Stimulated activated CD8-positive, alpha-beta memory T cell treated with anti-CD3 and anti-CD28 coated beads, Interleukin-2, amount 100 ng/mL, for 1 hour (primary cell): ENCODE measurements around the gene ALDH1B1.

Experiments
- DNase-seq, 2 donors: peaks; one replicate each; pipeline ENCODE4 v3.0.0-alpha.2; 2020; ENCODE audit warnings: low read depth in 2 of 2

The ALDH1B1 gene

GRCh38 chr9:38440516-38440915 lies 48.0 kb downstream of the ALDH1B1 start:
- no peak for DNase-seq

DNA sequence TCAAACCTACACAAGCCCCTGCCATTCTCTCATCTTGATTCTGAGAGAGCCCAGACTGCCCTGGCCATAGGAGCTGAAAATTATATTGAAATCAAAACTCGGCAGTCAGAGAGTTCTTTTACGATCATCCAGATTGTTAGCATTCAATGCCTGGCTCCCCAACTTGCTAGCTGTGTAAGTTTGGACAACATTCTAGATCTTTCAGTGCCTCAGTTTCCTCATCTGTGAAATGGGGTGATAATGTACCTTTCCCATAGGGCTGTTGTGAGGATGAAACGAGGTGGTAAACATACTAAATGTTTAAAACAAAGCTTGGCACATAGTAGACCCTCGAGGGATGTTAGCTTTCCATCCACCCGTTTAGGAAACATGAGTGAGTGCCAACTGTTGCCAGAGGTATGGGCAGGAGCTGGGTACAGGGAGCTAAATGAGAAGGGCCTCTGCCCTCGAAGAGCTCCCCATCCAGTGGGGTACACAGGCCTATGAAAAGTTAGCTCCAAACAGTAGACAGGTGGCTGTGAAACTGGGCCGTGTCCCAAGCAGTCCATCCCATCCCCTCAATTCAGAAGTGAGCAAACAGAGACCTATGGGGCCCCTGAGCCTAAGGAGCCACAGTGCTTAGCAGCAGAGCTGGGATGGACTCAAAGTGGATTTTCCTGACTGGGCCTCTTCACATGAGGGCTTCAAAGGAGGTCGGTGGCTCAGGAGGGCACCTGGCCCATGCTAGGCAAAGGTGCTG lies 49.0 kb downstream of the ALDH1B1 start:
- DNase-seq = no peak

- DNase-seq = no peak
These were observed 50.1 kb downstream of the ALDH1B1 start for GRCh38 chr9:38442473-38443096.

DNA sequence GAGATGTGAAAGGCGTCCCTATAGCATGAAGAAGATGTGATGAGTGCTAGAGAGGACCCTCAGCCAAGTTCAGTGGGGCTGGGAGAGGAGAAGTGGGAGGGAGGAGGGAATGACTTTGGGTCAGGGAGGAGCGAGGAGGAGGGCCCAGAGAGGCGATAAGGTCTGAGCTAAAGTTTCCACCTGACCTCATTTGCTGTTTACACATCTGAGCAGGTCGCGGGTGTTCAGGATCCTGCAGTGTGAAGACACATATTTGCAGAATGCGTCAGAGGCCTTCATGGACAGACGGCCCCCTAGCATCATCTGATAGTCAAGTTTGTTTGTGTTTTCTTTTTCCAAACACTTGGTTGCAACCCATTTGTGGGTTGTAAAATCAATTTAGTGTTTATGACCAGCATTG lies 50.7 kb downstream of the ALDH1B1 start:
- no peak for DNase-seq

DNA sequence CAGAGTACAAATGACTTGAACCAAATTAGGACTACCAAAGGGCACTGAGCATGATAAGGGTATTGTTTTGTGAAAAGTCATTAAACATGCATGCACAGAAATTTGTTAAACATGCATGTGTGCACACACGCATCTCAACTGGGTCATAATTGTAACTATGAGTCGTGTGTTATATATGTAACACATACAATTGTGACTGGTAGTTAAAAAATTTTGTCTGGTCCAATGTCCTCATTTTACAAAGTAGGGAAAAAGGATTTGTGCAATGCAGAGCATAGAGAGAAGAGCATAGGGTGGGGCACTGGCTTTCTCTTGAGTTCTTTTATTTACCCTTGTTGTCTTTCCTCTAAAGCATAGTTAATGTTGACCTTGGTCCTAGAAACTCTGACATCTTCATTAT lies 51.1 kb downstream of the ALDH1B1 start:
- DNase-seq = no peak

- DNase-seq = no peak
These were observed 52.9 kb downstream of the ALDH1B1 start for GRCh38 chr9:38445154-38446043.

- DNase-seq = no peak
These were observed 55.2 kb downstream of the ALDH1B1 start for GRCh38 chr9:38447703-38448102.
